Activated naive CD4-positive, alpha-beta T cell treated with anti-CD3 and anti-CD28 coated beads, Interleukin-2, amount 10 ng/mL, durations not matched to agents 5 hours and 36 hours (primary cell): ENCODE measurements around the gene FABP1. TPM values are rescaled to one million over a fixed set of nuclear protein-coding genes. Genes with fewer than 3 reads are reported as not detected.

Source experiments
- microRNA-seq: library from miRNA; unstranded; fragments of <30 nt; microRNA quantifications from one replicate; pipeline ENCODE4 v1.2.0, GENCODE V29; 2022; ENCODE audit warnings: borderline microRNAs expressed, borderline replicate concordance
- total RNA-seq, 2 experiments: library from RNA; stranded (reverse); gene quantifications; one replicate each; pipeline ENCODE4 v1.2.3, GENCODE V29; 2021

The FABP1 gene
- total RNA-seq, result not detected

DNA sequence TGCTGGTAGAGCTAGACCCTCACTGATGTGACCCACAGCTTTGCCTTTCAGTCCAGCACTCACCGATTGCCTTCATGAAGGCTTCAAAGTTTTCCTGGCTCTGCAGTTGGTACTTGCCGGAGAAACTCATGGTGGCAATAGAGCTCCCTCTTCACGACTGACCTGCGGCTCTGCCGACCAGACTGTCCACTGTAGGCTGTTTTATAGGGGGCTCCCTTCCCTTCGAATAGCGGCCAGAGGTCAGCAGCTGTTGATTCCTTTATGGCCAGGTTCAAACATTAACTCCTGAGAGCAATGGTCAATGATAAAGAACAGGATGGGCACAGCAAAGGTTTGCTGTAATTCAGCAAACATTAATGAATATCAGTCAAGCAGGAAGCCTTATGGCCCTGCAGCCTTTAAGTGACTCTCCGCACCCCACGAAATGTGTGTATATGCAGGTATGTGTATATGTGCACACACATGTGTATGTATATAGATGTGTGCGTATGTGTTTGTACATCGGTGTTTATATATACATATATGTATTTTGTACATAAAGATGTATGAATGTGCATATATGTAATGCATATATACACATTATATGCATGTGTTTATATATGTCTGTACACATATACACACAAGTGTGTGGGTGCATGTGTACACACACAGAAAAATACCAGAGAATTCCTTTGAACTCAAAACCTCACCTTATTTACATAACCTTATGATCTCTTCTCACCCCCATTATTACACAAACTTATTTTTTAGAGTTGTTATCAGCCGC lies at the start of gene FABP1:
FABP1 (minus strand) TSS at position 175 of the 766 bp plus-strand sequence; CDS start at position 130, 45 bp downstream.

Small RNAs within 50 kb of the gene (microRNA-seq; reads per million reads assigned to microRNA genes)
- not detected for gene MIR4780

Other genes with a start within 250 kb of the FABP1 start
- 10 to 100 TPM; 13.3 to 13.6 TPM for gene RNU2-63P, start 111.5 kb downstream of the FABP1 start, total RNA-seq
- gene KRCC1, start 72.3 kb downstream of the FABP1 start, total RNA-seq, result 10 to 100 TPM; 25.0 to 25.3 TPM
- not detected for gene SMYD1, start 60.2 kb downstream of the FABP1 start, total RNA-seq
- under 1 TPM in 1 of 2 experiments, not detected in 1; 0.13 TPM for gene THNSL2, start 42.3 kb upstream of the FABP1 start, total RNA-seq